Pancreas (tissue), 10 donors: ENCODE data around the gene RPP14. TPM values are rescaled to one million over a fixed set of nuclear protein-coding genes. Genes with fewer than 3 reads are reported as not detected.

Experiments used
- ATAC-seq, 4 donors: fragments of 200-7000 bp; cut with Tn5 transposase; one replicate each; pipeline versions ENCODE4 v1.8.0 to v1.9.1; 2020; ENCODE audit warnings: mild to moderate bottlenecking in 4 of 4, moderate library complexity in 4 of 4
- DNase-seq, 6 donors: peaks; one replicate each; pipeline ENCODE4 v3.0.0-alpha.2; 2020
- FAIRE-seq: peaks from 2 replicates; lab custom pipeline; 2012; peaks lifted over from hg19 to GRCh38; lab: Jason Lieb, UNC
- H3K27ac ChIP-seq, 4 donors: fragments of 200-600 bp; sonication (generic); 1 replicate in 3 of 4; 2 replicates in 1 of 4; pipeline versions ENCODE4 v1.5.0 to v1.8.0; 2020
- H3K27me3 ChIP-seq, 4 donors: fragments of 200-600 bp; one replicate each; pipeline ENCODE4 v1.8.0; 2021
- H3K36me3 ChIP-seq, 3 donors: fragments of 200-600 bp; sonication (generic) in 1 of 3; one replicate each; pipeline versions ENCODE4 v1.5.0 to v1.8.0; 2020 to 2021
- H3K4me1 ChIP-seq, 3 donors: fragments of 200-600 bp; one replicate each; pipeline ENCODE4 v1.8.0; 2021
- H3K4me3 ChIP-seq, 4 donors: fragments of 200-600 bp; sonication (generic) in 2 of 4; one replicate each; pipeline versions ENCODE4 v1.5.0 to v1.8.0; 2020 to 2021
- H3K9me3 ChIP-seq, 4 donors: fragments of 200-600 bp; one replicate each; pipeline ENCODE4 v1.8.0; 2021
- CTCF ChIP-seq, 4 donors: fragments of 200-600 bp; sonication (generic) in 3 of 4; IDR thresholded peaks; one replicate each; pipeline versions ENCODE4 v1.5.0 to v1.8.0; 2021; ENCODE audit warnings: antibody characterized with exemption in 4 of 4
- WGBS, 2 donors: extraction: QIAGEN DNeasy Blood & Tissue Kit; methylation state at CpG; one replicate each; pipeline ENCODE4 v1.1.7; 2013; 5-methylcytosine and 5-hydroxymethylcytosine counted together
- intact Hi-C, 3 donors: fragments of 100-400 bp; cut with DNase I; formaldehyde crosslinking; loops; one replicate each; pipeline versions ENCODE4 v1.11.1 to v1.14.2; 2022
- polyA plus RNA-seq, 2 donors: library from polyadenylated mRNA; stranded (reverse); fragments of 200-250 nt; gene quantifications; one replicate each; pipeline ENCODE4 v1.2.3, GENCODE V29; 2013
- total RNA-seq, 6 donors: library from RNA; stranded (reverse); fragmentation: NEBNext Ultra II Directional in 4 of 6; extraction: Animal tissue kit (Norgen Biotek cat#: 25700) in 4 of 6; gene quantifications; one replicate each; pipeline versions ENCODE4 v1.2.1 to v1.2.4, GENCODE V29; 2021 to 2023
- donor health status: healthy with polysubstance abuse.
- donor health status: DM: no; HTN: no; CAD: no; lungs with moderate emphysema.
- donor health status: DM: no; HTN: no; CAD: no.
- donor health status: control.
- donor health status: control.
- donor health status: Bipolar disorder and iron deficiency.
- donor health status: DM: yes; HTN: yes; CAD: no.
- donor health status: DM: no; HTN: no; CAD: no.
- donor health status: DM: no; HTN: no; CAD: no.
- donor health status: DM: yes; HTN: yes; CAD: no.

Gene RPP14
- total and polyA plus RNA-seq, 8 donors, result 5.0 to 8.1 (median 6.7) TPM

GRCh38 chr3:58291671-58292338 is 14.2 kb upstream of the RPP14 start:
- DNase-seq (no peak), ATAC-seq (no peak), FAIRE-seq (no peak)
- 84 to 90% methylated on average over 9 of the region's 9 CpGs for WGBS, 2 donors
- H3K4me3 ChIP-seq, result no peak overlapping the region
- no peak for TF ChIP-seq CTCF (IDR thresholded peaks at IDR 0.05)
- no peaks in the 10 kb centered on the region for H3K27me3 ChIP-seq
- H3K4me1 ChIP-seq, result no peaks in the 10 kb centered on the region
- no peak overlapping the region for H3K27ac ChIP-seq
- intact Hi-C loops, result loop anchor here in 1 of 3 donors (10.0 kb wide), 1 partner anchor 107 kb away; no protein-coding TSS in a partner anchor
- H3K36me3 ChIP-seq, result no peaks in the 10 kb centered on the region
- no peaks in the 10 kb centered on the region for H3K9me3 ChIP-seq

GRCh38 chr3:58292866-58293265 is 13.2 kb upstream of the RPP14 start:
- 80 to 95% methylated on average over 10 of the region's 10 CpGs for WGBS, 2 donors
- Histone ChIP-seq H3K4me1 (no peaks in the 10 kb centered on the region), H3K9me3 (no peaks in the 10 kb centered on the region), H3K27me3 (no peaks in the 10 kb centered on the region), H3K36me3 (no peaks in the 10 kb centered on the region), H3K4me3 (no peak overlapping the region), H3K27ac (no peak overlapping the region)
- ATAC-seq (no peak), DNase-seq (no peak), FAIRE-seq (no peak)
- intact Hi-C loops, result loop anchor here in 1 of 3 donors (10.0 kb wide), 1 partner anchor 108 kb away; no protein-coding TSS in a partner anchor
- TF ChIP-seq CTCF (IDR thresholded peaks at IDR 0.05), result no peak

GRCh38 chr3:58293516-58293915 is 12.5 kb upstream of the RPP14 start:
- no peak overlapping the region for H3K4me3 ChIP-seq
- no peaks in the 10 kb centered on the region for H3K27me3 ChIP-seq
- intact Hi-C loops, result loop anchor here in 1 of 3 donors (10.0 kb wide), 1 partner anchor 109 kb away; no protein-coding TSS in a partner anchor
- ATAC-seq (no peak), FAIRE-seq (no peak), DNase-seq (no peak)
- H3K4me1 ChIP-seq, result no peaks in the 10 kb centered on the region
- 63 to 65% methylated on average over 9 of the region's 9 CpGs for WGBS, 2 donors
- TF ChIP-seq CTCF (IDR thresholded peaks at IDR 0.05), result no peak
- no peak overlapping the region for H3K27ac ChIP-seq
- no peaks in the 10 kb centered on the region for H3K36me3 ChIP-seq
- no peaks in the 10 kb centered on the region for H3K9me3 ChIP-seq

GRCh38 chr3:58296269-58296668 is 9.8 kb upstream of the RPP14 start:
- ATAC-seq (no peak), FAIRE-seq (no peak), DNase-seq (no peak)
- 55 to 66% methylated on average over 5 of the region's 5 CpGs for WGBS, 2 donors
- intact Hi-C loops, result loop anchor here (5.0 to 10.0 kb wide), 3 partner anchors 109 to 114 kb away; no protein-coding TSS in a partner anchor
- H3K36me3 ChIP-seq, result no peaks in the 10 kb centered on the region
- H3K9me3 ChIP-seq, result no peaks in the 10 kb centered on the region
- H3K27ac ChIP-seq, result no peak overlapping the region
- H3K4me3 ChIP-seq, result no peak overlapping the region
- H3K27me3 ChIP-seq, result no peaks in the 10 kb centered on the region
- no peak for TF ChIP-seq CTCF (IDR thresholded peaks at IDR 0.05)
- no peaks in the 10 kb centered on the region for H3K4me1 ChIP-seq

- DNase-seq (no peak), FAIRE-seq (no peak), ATAC-seq (no peak)
- intact Hi-C loops, result loop anchor here (5.0 to 10.0 kb wide), 3 partner anchors 110 to 115 kb away; no protein-coding TSS in a partner anchor
- H3K4me3 ChIP-seq, result no peak overlapping the region
- H3K27ac ChIP-seq, result no peak overlapping the region
- H3K36me3 ChIP-seq, result no peaks in the 10 kb centered on the region
- no peak for TF ChIP-seq CTCF (IDR thresholded peaks at IDR 0.05)
- 42 to 44% methylated on average over 6 of the region's 6 CpGs for WGBS, 2 donors
- H3K27me3 ChIP-seq, result no peaks in the 10 kb centered on the region
- H3K4me1 ChIP-seq, result no peaks in the 10 kb centered on the region
- no peaks in the 10 kb centered on the region for H3K9me3 ChIP-seq
Observed at GRCh38 chr3:58296843-58297242, 9.2 kb upstream of the RPP14 start.
